H1 (cell line): Measurements from ENCODE around the gene ORMDL1. TPM values are rescaled to one million over a fixed set of nuclear protein-coding genes. Genes with fewer than 3 reads are reported as not detected.

Experiments used
- CTCF ChIA-PET: fragments of 300-600 bp; sonication (Branson Sonifier 250); formaldehyde crosslinking; loops from one replicate; lab custom pipeline; 2021; ENCODE audit not compliant: partially characterized antibody; lab: Charles Lee
- POLR2A ChIA-PET: fragments of 300-600 bp; sonication (Branson Sonifier 250); formaldehyde crosslinking; loops from one replicate; lab custom pipeline; 2021; ENCODE audit warnings: inconsistent platforms; ENCODE audit not compliant: partially characterized antibody; lab: Charles Lee
- DNase-seq, 2 experiments: peaks; one replicate each; pipeline versions ENCODE4 v3.0.0 to v3.0.0-alpha.2; 2010 to 2022; ENCODE audit warnings: low spot score in 2 of 2, low read depth in 1 of 2, mixed read lengths in 1 of 2
- FAIRE-seq: peaks from 2 replicates; lab custom pipeline; 2011; peaks lifted over from hg19 to GRCh38; lab: Jason Lieb, UNC
- H2AFZ ChIP-seq: 2 replicates; pipeline ENCODE4 v1.8.1; 2012; ENCODE audit warnings: low read length, inconsistent platforms
- H2AK5ac ChIP-seq: 2 replicates; pipeline ENCODE4 v1.6.1; 2013; ENCODE audit warnings: low read depth, low read length
- H2BK120ac ChIP-seq: replicated peaks from 2 replicates; pipeline ENCODE3; 2013; ENCODE audit warnings: low read depth, low read length, inconsistent platforms
- H2BK12ac ChIP-seq: 2 replicates; pipeline ENCODE4 v1.6.1; 2013; ENCODE audit warnings: low read depth, low read length
- H2BK15ac ChIP-seq: 2 replicates; pipeline ENCODE4 v1.6.1; 2013; ENCODE audit warnings: low read length
- H2BK20ac ChIP-seq: 2 replicates; pipeline ENCODE4 v1.6.1; 2013; ENCODE audit warnings: low read length
- H2BK5ac ChIP-seq: 2 replicates; pipeline ENCODE4 v1.6.1; 2013; ENCODE audit warnings: low read depth, low read length
- H3K14ac ChIP-seq: 2 replicates; pipeline ENCODE4 v1.6.1; 2013; ENCODE audit warnings: inconsistent platforms; ENCODE audit not compliant: insufficient read length
- H3K18ac ChIP-seq: 2 replicates; pipeline ENCODE4 v1.6.1; 2013; ENCODE audit warnings: low read length; ENCODE audit errors: extremely low read depth
- H3K23ac ChIP-seq: 2 replicates; pipeline ENCODE4 v1.6.1; 2013; ENCODE audit warnings: inconsistent platforms; ENCODE audit not compliant: insufficient read length
- H3K23me2 ChIP-seq: 2 replicates; pipeline ENCODE4 v1.6.1; 2013; ENCODE audit warnings: low read depth, low read length
- H3K27ac ChIP-seq: 2 replicates; pipeline ENCODE4 v1.6.1; 2011; ENCODE audit warnings: low read depth, low read length, inconsistent platforms
- H3K27me3 ChIP-seq, 4 experiments: replicated peaks in 1 of 4; 1 replicate in 1 of 4; 2 replicates in 3 of 4; pipeline versions ENCODE4 v1.6.1 to v1.8.1; 2011 to 2013; ENCODE audit warnings: low read length in 3 of 4, mild to moderate bottlenecking in 3 of 4, inconsistent platforms in 2 of 4, mixed read lengths in 2 of 4, moderate library complexity in 1 of 4; ENCODE audit not compliant: control insufficient read depth in 3 of 4, insufficient read depth in 3 of 4; ENCODE audit errors: extremely low read depth in 1 of 4
- H3K36me3 ChIP-seq, 4 experiments: 2 replicates each; pipeline versions ENCODE4 v1.6.1 to v1.8.1; 2011 to 2013; ENCODE audit warnings: mild to moderate bottlenecking in 4 of 4, low read length in 3 of 4, moderate library complexity in 2 of 4, control low read depth in 1 of 4, inconsistent platforms in 1 of 4; ENCODE audit not compliant: insufficient read depth in 4 of 4, control insufficient read depth in 2 of 4
- H3K4ac ChIP-seq: replicated peaks from 2 replicates; pipeline ENCODE3; 2013; ENCODE audit warnings: low read length, low read depth, mixed read lengths, inconsistent platforms; ENCODE audit not compliant: insufficient read length
- H3K4me1 ChIP-seq, 4 experiments: replicated peaks in 1 of 4; 1 replicate in 1 of 4; 2 replicates in 3 of 4; pipeline versions ENCODE4 v1.6.1 to v1.8.1; 2011 to 2013; ENCODE audit warnings: low read length in 3 of 4, inconsistent platforms in 2 of 4, mixed read lengths in 1 of 4; ENCODE audit not compliant: insufficient read depth in 4 of 4, control insufficient read depth in 3 of 4
- H3K4me2 ChIP-seq, 2 experiments: 2 replicates each; pipeline versions ENCODE4 v1.6.1 to v1.8.1; 2011 to 2013; ENCODE audit warnings: low read depth in 2 of 2, low read length in 2 of 2, control low read depth in 1 of 2, inconsistent platforms in 1 of 2, mild to moderate bottlenecking in 1 of 2; ENCODE audit not compliant: insufficient read depth in 1 of 2
- H3K4me3 ChIP-seq, 4 experiments: fragments of 200-600, 300-600 bp in 1 of 4; sonication (generic), shearing (Covaris generic), sonication (Bioruptor Twin) in 1 of 4; 2 replicates each; pipeline versions ENCODE4 v1.5.1 to v1.8.1; 2011 to 2016; ENCODE audit warnings: low read length in 4 of 4, low read depth in 3 of 4, control low read depth in 2 of 4, inconsistent platforms in 2 of 4, mild to moderate bottlenecking in 2 of 4, mixed read lengths in 1 of 4, moderate library complexity in 1 of 4; ENCODE audit not compliant: insufficient read depth in 2 of 4; ENCODE audit errors: extremely low read depth in 1 of 4
- H3K56ac ChIP-seq: replicated peaks from 2 replicates; pipeline ENCODE3; 2013; ENCODE audit warnings: low read depth, mild to moderate bottlenecking, mixed read lengths, low read length, inconsistent platforms; ENCODE audit not compliant: insufficient read length
- H3K79me1 ChIP-seq: 2 replicates; pipeline ENCODE4 v1.6.1; 2013; ENCODE audit warnings: low read depth, low read length, control low read depth
- H3K79me2 ChIP-seq, 2 experiments: 2 replicates each; pipeline versions ENCODE4 v1.6.1 to v1.8.1; 2012 to 2013; ENCODE audit warnings: low read length in 2 of 2, mild to moderate bottlenecking in 2 of 2, inconsistent platforms in 1 of 2; ENCODE audit not compliant: insufficient read depth in 2 of 2, control insufficient read depth in 1 of 2
- H3K9ac ChIP-seq, 4 experiments: replicated peaks in 1 of 4; 1 replicate in 1 of 4; 2 replicates in 3 of 4; pipeline versions ENCODE4 v1.6.1 to v1.8.1; 2011 to 2013; ENCODE audit warnings: low read depth in 3 of 4, low read length in 3 of 4, control low read depth in 2 of 4, mild to moderate bottlenecking in 2 of 4, moderate library complexity in 2 of 4, inconsistent platforms in 1 of 4; ENCODE audit errors: extremely low read depth in 1 of 4
- H3K9me3 ChIP-seq, 2 experiments: 2 replicates each; pipeline versions ENCODE4 v1.6.1 to v1.8.1; 2012 to 2013; ENCODE audit warnings: mild to moderate bottlenecking in 2 of 2, moderate library complexity in 2 of 2, control low read depth in 1 of 2, inconsistent platforms in 1 of 2, low read depth in 1 of 2, low read length in 1 of 2, mixed read lengths in 1 of 2; ENCODE audit not compliant: insufficient read depth in 2 of 2
- H4K20me1 ChIP-seq, 2 experiments: replicated peaks in 1 of 2; 2 replicates each; pipeline versions ENCODE3 to v1.8.1; 2011 to 2013; ENCODE audit warnings: inconsistent platforms in 2 of 2, low read length in 2 of 2, mild to moderate bottlenecking in 1 of 2; ENCODE audit not compliant: insufficient read depth in 2 of 2, control insufficient read depth in 1 of 2
- H4K5ac ChIP-seq: 2 replicates; pipeline ENCODE4 v1.6.1; 2013; ENCODE audit warnings: low read length, low read depth, mixed read lengths, inconsistent platforms; ENCODE audit not compliant: insufficient read length
- H4K8ac ChIP-seq: 2 replicates; pipeline ENCODE4 v1.8.0; 2013; ENCODE audit warnings: mild to moderate bottlenecking, moderate library complexity, low read length, inconsistent platforms; ENCODE audit not compliant: insufficient read depth; ENCODE audit errors: extremely low read depth
- H4K91ac ChIP-seq: replicated peaks from 2 replicates; pipeline ENCODE3; 2013; ENCODE audit warnings: low read length, mixed read lengths, inconsistent platforms; ENCODE audit not compliant: insufficient read length
- BACH1 ChIP-seq: IDR thresholded peaks from 2 replicates; pipeline ENCODE4 v1.6.1; 2012; ENCODE audit warnings: low read length, improper control_type of control experiment
- CBX5 ChIP-seq: fragments of 300-800, 300-1000 bp; sonication (generic); IDR thresholded peaks from 2 replicates; pipeline ENCODE4 v1.7.1; 2016; ENCODE audit warnings: antibody characterized with exemption, low read length, low read depth
- CEBPB ChIP-seq: IDR thresholded peaks from 2 replicates; pipeline ENCODE4 v1.6.1; 2012; ENCODE audit warnings: low read depth, low read length
- CTBP2 ChIP-seq: IDR thresholded peaks from 2 replicates; pipeline ENCODE4 v1.7.0; 2011; ENCODE audit warnings: borderline replicate concordance, mild to moderate bottlenecking, moderate library complexity, mixed read lengths, low read length; ENCODE audit not compliant: insufficient read depth, insufficient read length
- E2F6 ChIP-seq: IDR thresholded peaks from 2 replicates; pipeline ENCODE4 v1.6.1; 2012; ENCODE audit warnings: inconsistent platforms
- EGR1 ChIP-seq: IDR thresholded peaks from 2 replicates; pipeline ENCODE4 v1.6.1; 2011; ENCODE audit warnings: low read depth, low read length, borderline replicate concordance
- FOSL1 ChIP-seq: IDR thresholded peaks from 2 replicates; pipeline ENCODE4 v1.6.1; 2011; ENCODE audit warnings: mild to moderate bottlenecking, low read depth, low read length, moderate library complexity; ENCODE audit not compliant: insufficient read depth
- PHF8 ChIP-seq: fragments of 200-600 bp; sonication (generic); conservative IDR thresholded peaks from 2 replicates; pipeline ENCODE4 v1.7.1; 2012; ENCODE audit warnings: low read depth, mild to moderate bottlenecking, inconsistent platforms, low read length, moderate library complexity
- WGBS, 2 experiments: shearing (Covaris generic) in 1 of 2; methylation state at CpG; one replicate each; pipeline versions ENCODE4 v1.1.6 to v1.1.7; 2013 to 2015; ENCODE audit warnings: low lambda C conversion rate in 2 of 2, mixed read lengths in 2 of 2, inconsistent platforms in 1 of 2, low coverage in 1 of 2, missing lambda C conversion rate in 1 of 2; ENCODE audit not compliant: insufficient replicate concordance in 2 of 2, insufficient coverage in 1 of 2, insufficient read length in 1 of 2; ENCODE audit errors: extremely low coverage in 1 of 2, missing lambda C conversion rate in 1 of 2; 5-methylcytosine and 5-hydroxymethylcytosine counted together
- polyA plus RNA-seq, 7 experiments: library from polyadenylated mRNA; depleted of rRNA in 3 of 7; stranded (reverse) in 5 of 7; unstranded in 2 of 7; fragments of >200 nt in 5 of 7; fragments of 200-250 nt in 2 of 7; gene quantifications; 1 replicate in 5 of 7; 2 replicates in 1 of 7; 4 replicates in 1 of 7; pipeline versions ENCODE4 v1.2.1 to v1.2.3, GENCODE V29; 2011 to 2013; ENCODE audit warnings: missing spikeins in 2 of 7, mixed read lengths in 2 of 7
- total RNA-seq: library from RNA; stranded (reverse); fragmentation: NEBNext Ultra II Directional; extraction: Animal tissue kit (Norgen Biotek cat#: 25700); gene quantifications from 2 replicates; pipeline ENCODE4 v1.2.1, GENCODE V29; 2021

Gene ORMDL1
- total and polyA plus RNA-seq, 2 of the 8 experiments (the other 6 are each of a cell fraction or from before 2014, with no cell fraction given), result 34.9 to 58.1 TPM

GRCh38 chr2:189756311-189756952 is 27.7 kb downstream of the ORMDL1 start:
- Histone ChIP-seq H2BK12ac (no peak overlapping the region), H4K8ac (no peak overlapping the region), H3K18ac (no peak overlapping the region), H2AK5ac (no peak overlapping the region), H4K20me1 (no peaks in the 10 kb centered on the region), H2BK120ac (no peak overlapping the region), H3K36me3 (peaks cover 2 to 14% (median 3%) of the 10 kb centered on the region in 4 experiments; a peak in 3 of 8 replicates), H3K9ac (no peak overlapping the region), H3K23me2 (no peaks in the 10 kb centered on the region), H2BK15ac (no peak overlapping the region), H4K5ac (no peak overlapping the region), H4K91ac (no peak overlapping the region), H3K27ac (no peak overlapping the region), H3K23ac (no peak overlapping the region), H3K4me3 (no peak overlapping the region), H3K4ac (no peak overlapping the region), H3K9me3 (no peaks in the 10 kb centered on the region), H3K56ac (no peak overlapping the region), H2AFZ (no peak overlapping the region), H3K4me1 (no peaks in the 10 kb centered on the region), H3K27me3 (no peaks in the 10 kb centered on the region), H3K79me2 (no peaks in the 10 kb centered on the region), H2BK5ac (no peak overlapping the region), H3K4me2 (no peak overlapping the region), H3K79me1 (no peaks in the 10 kb centered on the region), H2BK20ac (no peak overlapping the region), H3K14ac (no peak overlapping the region)
- TF ChIP-seq E2F6 (no peak), BACH1 (no peak), FOSL1 (no peak), PHF8 (no peak), CBX5 (no peak), EGR1 (no peak), CTBP2 (no peak), CEBPB (no peak)
- no peak for DNase-seq
- no peak for FAIRE-seq
- CTCF ChIA-PET, result interaction anchor here (1.0 kb wide), 1 partner anchor 74 kb away, joined by 3 read pairs; no protein-coding TSS in a partner anchor
- POLR2A ChIA-PET, result no interaction called here
- 47% methylated on average over 2 of the region's 2 CpGs; no CpG with 5 or more reads in 1 of the 2 experiments for WGBS, 2 experiments
